TTC549 (cell line): ENCODE measurements around the gene CYB561D2.

Source experiments
- FAIRE-seq: peaks from 2 replicates; lab custom pipeline; 2012; peaks lifted over from hg19 to GRCh38; lab: Jason Lieb, UNC

CYB561D2 gene

GRCh38 chr3:50365842-50366220, 15.2 kb downstream of the CYB561D2 start:
- FAIRE-seq: no peak

- FAIRE-seq: no peak
Observed at GRCh38 chr3:50369012-50369670, 18.5 kb downstream of the CYB561D2 start.

GRCh38 chr3:50370594-50370993, 19.9 kb downstream of the CYB561D2 start:
- FAIRE-seq: no peak

- FAIRE-seq: no peak
Observed at GRCh38 chr3:50371133-50371685, 20.5 kb downstream of the CYB561D2 start.

- no peak for FAIRE-seq
Observed at GRCh38 chr3:50372349-50372748, 21.7 kb downstream of the CYB561D2 start.

- FAIRE-seq: no peak
Observed at GRCh38 chr3:50373146-50374051, 22.7 kb downstream of the CYB561D2 start.

GRCh38 chr3:50374363-50375257, 23.9 kb downstream of the CYB561D2 start:
- FAIRE-seq: no peak

GRCh38 chr3:50375258-50375931, 24.7 kb downstream of the CYB561D2 start:
- no peak for FAIRE-seq

- FAIRE-seq: no peak
Observed at GRCh38 chr3:50378024-50378423, 27.4 kb downstream of the CYB561D2 start.

- no peak for FAIRE-seq
Observed at GRCh38 chr3:50378757-50379156, 28.1 kb downstream of the CYB561D2 start.

- FAIRE-seq: no peak
Observed at GRCh38 chr3:50380405-50381085, 29.9 kb downstream of the CYB561D2 start.

- FAIRE-seq: no peak
Observed at GRCh38 chr3:50381383-50381782, 30.7 kb downstream of the CYB561D2 start.

- no peak for FAIRE-seq
Observed at GRCh38 chr3:50382722-50383121, 32.1 kb downstream of the CYB561D2 start.

- FAIRE-seq: no peak
Observed at GRCh38 chr3:50383750-50384149, 33.1 kb downstream of the CYB561D2 start.

GRCh38 chr3:50385754-50386153, 35.1 kb downstream of the CYB561D2 start:
- no peak for FAIRE-seq

- no peak for FAIRE-seq
Observed at GRCh38 chr3:50388016-50388719, 37.5 kb downstream of the CYB561D2 start.

GRCh38 chr3:50388720-50389413, 38.2 kb downstream of the CYB561D2 start:
- no peak for FAIRE-seq

- FAIRE-seq: no peak
Observed at GRCh38 chr3:50389414-50389767, 38.7 kb downstream of the CYB561D2 start.

- no peak for FAIRE-seq
Observed at GRCh38 chr3:50390508-50391224, 40.0 kb downstream of the CYB561D2 start.
